Hepatocyte (in vitro differentiated cells): ENCODE measurements around the gene PRPH.

Experiments
- EZH2 ChIP-seq: fragments of 200-600 bp; sonication (generic); IDR thresholded peaks from 2 replicates; pipeline ENCODE4 v1.6.1; 2016; ENCODE audit warnings: antibody characterized with exemption, mild to moderate bottlenecking, borderline replicate concordance
- EZH2phosphoT487 ChIP-seq: fragments of 200-600 bp; sonication (generic); IDR thresholded peaks from one replicate; pipeline ENCODE4 v1.6.1; 2018; ENCODE audit warnings: antibody characterized with exemption, mild to moderate bottlenecking, low read depth, moderate library complexity; ENCODE audit not compliant: unreplicated experiment, severe bottlenecking
- TF ChIP-seq, protein P1 (sequence below): fragments of 200-600 bp; sonication (generic); IDR thresholded peaks from 2 replicates; pipeline ENCODE4 v1.5.1; 2016; ENCODE audit warnings: antibody characterized with exemption, mild to moderate bottlenecking; ENCODE audit not compliant: poor library complexity

- TF ChIP-seq, protein P1, sequence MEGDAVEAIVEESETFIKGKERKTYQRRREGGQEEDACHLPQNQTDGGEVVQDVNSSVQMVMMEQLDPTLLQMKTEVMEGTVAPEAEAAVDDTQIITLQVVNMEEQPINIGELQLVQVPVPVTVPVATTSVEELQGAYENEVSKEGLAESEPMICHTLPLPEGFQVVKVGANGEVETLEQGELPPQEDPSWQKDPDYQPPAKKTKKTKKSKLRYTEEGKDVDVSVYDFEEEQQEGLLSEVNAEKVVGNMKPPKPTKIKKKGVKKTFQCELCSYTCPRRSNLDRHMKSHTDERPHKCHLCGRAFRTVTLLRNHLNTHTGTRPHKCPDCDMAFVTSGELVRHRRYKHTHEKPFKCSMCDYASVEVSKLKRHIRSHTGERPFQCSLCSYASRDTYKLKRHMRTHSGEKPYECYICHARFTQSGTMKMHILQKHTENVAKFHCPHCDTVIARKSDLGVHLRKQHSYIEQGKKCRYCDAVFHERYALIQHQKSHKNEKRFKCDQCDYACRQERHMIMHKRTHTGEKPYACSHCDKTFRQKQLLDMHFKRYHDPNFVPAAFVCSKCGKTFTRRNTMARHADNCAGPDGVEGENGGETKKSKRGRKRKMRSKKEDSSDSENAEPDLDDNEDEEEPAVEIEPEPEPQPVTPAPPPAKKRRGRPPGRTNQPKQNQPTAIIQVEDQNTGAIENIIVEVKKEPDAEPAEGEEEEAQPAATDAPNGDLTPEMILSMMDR: no peak
- TF ChIP-seq EZH2phosphoT487 (no peak), EZH2 (no peak)
These were observed 6.8 kb downstream of the PRPH start for GRCh38 chr12:49301760-49302159.
